ENCODE measurements around the gene KCNQ2.
"Not testable (repeated sequence)": the region's sequence is repeated elsewhere in the genome, so short reads cannot be mapped to it uniquely, and the experiment has no call there.

The KCNQ2 gene

GRCh38 chr20:63471981-63472831 lies at the start of gene KCNQ2:
Gene KCNQ2, minus strand, starts transcription at chr20:63472655. Its CDS starts 192 bp downstream, at chr20:63472463.
- Mint-ChIP-seq H3K36me3 (no peaks in the 10 kb centered on the region), H3K27me3 (peaks cover 19% of the 10 kb centered on the region), H3K4me1 (peaks cover 6% of the 10 kb centered on the region), H3K27ac (no peak within 1 kb of the TSS), H3K9me3 (no peaks in the 10 kb centered on the region), H3K4me3 (peak within 1 kb of the TSS; percentile 63)
- DNase-seq (ENCODE audit: low spot score in 2 of 2) (no peak), ATAC-seq (ENCODE audit: low read depth) (peak; percentile 38)

- no peak for DNase-seq (ENCODE audit: low spot score in 2 of 2)
These were observed 49.1 kb upstream of the KCNQ2 start for GRCh38 chr20:63521602-63522001.

GRCh38 chr20:63520934-63521601 lies 48.6 kb upstream of the KCNQ2 start:
- peaks cover 13% of the 10 kb centered on the region for H3K36me3 Mint-ChIP-seq
- ATAC-seq (ENCODE audit: low read depth) (peak; percentile 70), DNase-seq (ENCODE audit: low spot score in 2 of 2) (peak; percentile 63 to 73)
- peak overlapping the region; percentile 81 for H3K4me3 Mint-ChIP-seq
- peaks cover 12% of the 10 kb centered on the region for H3K4me1 Mint-ChIP-seq
- peaks cover 4% of the 10 kb centered on the region for H3K9me3 Mint-ChIP-seq
- H3K27me3 Mint-ChIP-seq = peaks cover 1% of the 10 kb centered on the region
- H3K27ac Mint-ChIP-seq = peak overlapping the region; percentile 73

More at GRCh38 chr20:63521602-63522001, 49.1 kb upstream of the KCNQ2 start:
- H3K9me3 Mint-ChIP-seq = peaks cover 4% of the 10 kb centered on the region
- H3K27me3 Mint-ChIP-seq = peaks cover 1% of the 10 kb centered on the region
- H3K4me3 Mint-ChIP-seq = peak overlapping the region; percentile 81
- peak overlapping the region; percentile 73 for H3K27ac Mint-ChIP-seq
- ATAC-seq (ENCODE audit: low read depth) = no peak
- H3K4me1 Mint-ChIP-seq = peaks cover 12% of the 10 kb centered on the region
- peaks cover 13% of the 10 kb centered on the region for H3K36me3 Mint-ChIP-seq

GRCh38 chr20:63520504-63520933 lies 48.1 kb upstream of the KCNQ2 start, which contains the start of gene PPDPF:
Gene PPDPF, plus strand, starts transcription at chr20:63520765. Its CDS starts 544 bp downstream, at chr20:63521309.
- peak; percentile 84 to 89 for DNase-seq (ENCODE audit: low spot score in 2 of 2)
- peak within 1 kb of the TSS; percentile 73 for H3K27ac Mint-ChIP-seq
- H3K27me3 Mint-ChIP-seq = peaks cover 1% of the 10 kb centered on the region

GRCh38 chr20:63519668-63520503 lies 47.4 kb upstream of the KCNQ2 start:
- Mint-ChIP-seq H3K4me1 (peaks cover 10% of the 10 kb centered on the region), H3K27me3 (peaks cover 1% of the 10 kb centered on the region), H3K36me3 (peaks cover 13% of the 10 kb centered on the region), H3K27ac (peak overlapping the region; percentile 73), H3K4me3 (peak overlapping the region; percentile 80), H3K9me3 (peaks cover 6% of the 10 kb centered on the region)
- peak in 1 of 2 donors; percentile 44 for DNase-seq (ENCODE audit: low spot score in 2 of 2)
- peak; percentile 21 for ATAC-seq (ENCODE audit: low read depth)

More at GRCh38 chr20:63520504-63520933, 48.1 kb upstream of the KCNQ2 start, which contains the start of gene PPDPF:
- peaks cover 10% of the 10 kb centered on the region for H3K4me1 Mint-ChIP-seq
- ATAC-seq (ENCODE audit: low read depth) = peak; percentile 79
- H3K36me3 Mint-ChIP-seq = peaks cover 13% of the 10 kb centered on the region
- H3K9me3 Mint-ChIP-seq = peaks cover 4% of the 10 kb centered on the region
- peak within 1 kb of the TSS; percentile 81 for H3K4me3 Mint-ChIP-seq

GRCh38 chr20:63518946-63519667 lies 46.7 kb upstream of the KCNQ2 start:
- H3K4me1 Mint-ChIP-seq = peaks cover 10% of the 10 kb centered on the region
- peaks cover 7% of the 10 kb centered on the region for H3K9me3 Mint-ChIP-seq
- no peak for ATAC-seq (ENCODE audit: low read depth)
- peaks cover 1% of the 10 kb centered on the region for H3K27me3 Mint-ChIP-seq
- H3K36me3 Mint-ChIP-seq = peaks cover 13% of the 10 kb centered on the region
- no peak overlapping the region for H3K27ac Mint-ChIP-seq
- no peak for DNase-seq (ENCODE audit: low spot score in 2 of 2)
- H3K4me3 Mint-ChIP-seq = peak overlapping the region; percentile 78

- ATAC-seq (ENCODE audit: low read depth) (no peak), DNase-seq (ENCODE audit: low spot score in 2 of 2) (peak in 1 of 2 donors; percentile 18)
- Mint-ChIP-seq H3K36me3 (peaks cover 9% of the 10 kb centered on the region), H3K4me1 (peaks cover 6% of the 10 kb centered on the region), H3K27me3 (peaks cover 1% of the 10 kb centered on the region), H3K4me3 (no peak overlapping the region), H3K9me3 (peaks cover 4% of the 10 kb centered on the region), H3K27ac (no peak overlapping the region)
These were observed 46.0 kb upstream of the KCNQ2 start for GRCh38 chr20:63518351-63518861.

- Mint-ChIP-seq H3K9me3 (peaks cover 4% of the 10 kb centered on the region), H3K27me3 (peaks cover 1% of the 10 kb centered on the region), H3K36me3 (peaks cover 5% of the 10 kb centered on the region), H3K4me3 (no peak overlapping the region), H3K27ac (no peak overlapping the region), H3K4me1 (peaks cover 5% of the 10 kb centered on the region)
- ATAC-seq (ENCODE audit: low read depth) = no peak
- DNase-seq (ENCODE audit: low spot score in 2 of 2) = no peak
These were observed 45.2 kb upstream of the KCNQ2 start for GRCh38 chr20:63517376-63518309.

- H3K27me3 Mint-ChIP-seq; DNase-seq (ENCODE audit: low spot score in 2 of 2); H3K36me3 Mint-ChIP-seq; H3K27ac Mint-ChIP-seq; H3K4me3 Mint-ChIP-seq; H3K4me1 Mint-ChIP-seq; H3K9me3 Mint-ChIP-seq: not testable (repeated sequence)
- ATAC-seq (ENCODE audit: low read depth) = peak; percentile 49
These were observed 42.1 kb upstream of the KCNQ2 start for GRCh38 chr20:63514520-63514919.

GRCh38 chr20:63513207-63513606 lies 40.8 kb upstream of the KCNQ2 start:
- Mint-ChIP-seq H3K9me3 (peaks cover 4% of the 10 kb centered on the region), H3K4me1 (no peaks in the 10 kb centered on the region), H3K36me3 (no peaks in the 10 kb centered on the region), H3K27me3 (peaks cover 9% of the 10 kb centered on the region), H3K27ac (no peak overlapping the region), H3K4me3 (no peak overlapping the region)
- ATAC-seq (ENCODE audit: low read depth) (no peak), DNase-seq (ENCODE audit: low spot score in 2 of 2) (no peak)

GRCh38 chr20:63509088-63509564 lies 36.7 kb upstream of the KCNQ2 start:
- H3K36me3 Mint-ChIP-seq = peaks cover 2% of the 10 kb centered on the region
- H3K9me3 Mint-ChIP-seq = peaks cover 3% of the 10 kb centered on the region
- no peaks in the 10 kb centered on the region for H3K4me1 Mint-ChIP-seq
- ATAC-seq (ENCODE audit: low read depth) (no peak), DNase-seq (ENCODE audit: low spot score in 2 of 2) (no peak)
- H3K27me3 Mint-ChIP-seq = peaks cover 17% of the 10 kb centered on the region
- no peak overlapping the region for H3K27ac Mint-ChIP-seq
- H3K4me3 Mint-ChIP-seq = no peak overlapping the region
